ENCODE results near the gene PRDX5.

DNA sequence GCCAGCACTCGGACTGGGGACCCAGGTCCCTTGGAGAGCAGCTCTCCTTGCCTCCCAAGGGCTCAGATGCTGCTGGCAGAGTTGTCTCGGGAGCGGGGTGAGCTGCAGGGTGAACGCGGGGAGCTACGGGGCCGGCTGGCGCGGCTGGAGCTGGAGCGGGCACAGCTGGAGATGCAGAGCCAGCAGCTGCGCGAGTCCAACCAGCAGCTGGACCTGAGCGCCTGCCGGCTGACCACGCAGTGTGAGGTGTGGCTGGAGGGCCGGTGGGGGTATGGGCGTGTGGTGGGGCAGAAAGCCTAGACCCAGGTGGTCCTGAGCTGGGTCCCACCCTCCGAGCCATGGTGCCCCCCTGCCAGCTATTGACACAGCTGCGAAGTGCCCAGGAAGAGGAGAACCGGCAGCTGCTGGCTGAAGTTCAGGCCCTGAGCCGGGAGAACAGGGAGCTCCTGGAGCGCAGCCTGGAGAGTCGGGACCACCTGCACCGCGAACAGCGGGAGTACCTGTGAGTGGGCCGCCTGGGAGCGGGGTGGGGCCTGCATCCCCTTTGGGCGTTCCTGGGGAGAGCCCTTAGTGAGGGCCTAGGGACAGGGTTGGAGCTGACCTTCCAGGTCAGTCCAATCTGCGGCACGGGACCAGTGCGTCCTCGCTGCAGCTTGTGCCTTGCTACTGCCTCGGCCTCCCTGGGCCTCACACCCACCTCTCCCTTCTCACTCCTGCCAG, 35.2 kb downstream of the PRDX5 start:
- TF ChIP-seq EZH2 (IDR thresholded peaks at IDR 0.05; ENCODE audit: insufficient read depth, poor library complexity, severe bottlenecking): no peak
- no peak for TF ChIP-seq EZH2phosphoT487 (IDR thresholded peaks at IDR 0.05; ENCODE audit: insufficient read depth, low read depth)

All from GM23248 (cell line).